ENCODE results near the gene HRH2.
"Not testable (repeated sequence)": the region's sequence is repeated elsewhere in the genome, so short reads cannot be mapped to it uniquely, and the experiment has no call there.

HRH2 gene

GRCh38 chr5:175750511-175750931 is 92.7 kb downstream of the HRH2 start:
- Mint-ChIP-seq H3K9me3 (no peaks in the 10 kb centered on the region), H3K27ac (no peak overlapping the region), H3K36me3 (ENCODE audit: low read depth) (no peaks in the 10 kb centered on the region), H3K4me3 (no peak overlapping the region), H3K27me3 (ENCODE audit: low read depth) (peaks cover 55% of the 10 kb centered on the region), H3K4me1 (no peaks in the 10 kb centered on the region)
- TF ChIP-seq CTCF (IDR thresholded peaks at IDR 0.05; ENCODE audit: unreplicated experiment in 3 of 3): no peak

GRCh38 chr5:175751369-175751768 is 93.5 kb downstream of the HRH2 start:
- H3K4me3 Mint-ChIP-seq: no peak overlapping the region
- no peaks in the 10 kb centered on the region for H3K9me3 Mint-ChIP-seq
- H3K27ac Mint-ChIP-seq: no peak overlapping the region
- no peak for TF ChIP-seq CTCF (IDR thresholded peaks at IDR 0.05; ENCODE audit: unreplicated experiment in 3 of 3)
- H3K4me1 Mint-ChIP-seq: no peaks in the 10 kb centered on the region
- no peaks in the 10 kb centered on the region for H3K36me3 Mint-ChIP-seq (ENCODE audit: low read depth)
- H3K27me3 Mint-ChIP-seq (ENCODE audit: low read depth): peaks cover 56% of the 10 kb centered on the region

- H3K36me3 Mint-ChIP-seq (ENCODE audit: low read depth): no peaks in the 10 kb centered on the region
- no peaks in the 10 kb centered on the region for H3K4me1 Mint-ChIP-seq
- no peak overlapping the region for H3K4me3 Mint-ChIP-seq
- TF ChIP-seq CTCF (IDR thresholded peaks at IDR 0.05; ENCODE audit: unreplicated experiment in 3 of 3): no peak
- peaks cover 47% of the 10 kb centered on the region for H3K27me3 Mint-ChIP-seq (ENCODE audit: low read depth)
- no peaks in the 10 kb centered on the region for H3K9me3 Mint-ChIP-seq
- no peak overlapping the region for H3K27ac Mint-ChIP-seq
Measured at GRCh38 chr5:175752826-175753535, 95.1 kb downstream of the HRH2 start.

- TF ChIP-seq CTCF (IDR thresholded peaks at IDR 0.05; ENCODE audit: unreplicated experiment in 3 of 3): no peak
- Mint-ChIP-seq H3K9me3 (no peaks in the 10 kb centered on the region), H3K4me3 (no peak overlapping the region), H3K27ac (no peak overlapping the region), H3K4me1 (no peaks in the 10 kb centered on the region), H3K27me3 (ENCODE audit: low read depth) (peaks cover 45% of the 10 kb centered on the region), H3K36me3 (ENCODE audit: low read depth) (no peaks in the 10 kb centered on the region)
Measured at GRCh38 chr5:175753536-175754402, 95.9 kb downstream of the HRH2 start.

- not testable (repeated sequence) for H3K4me3 Mint-ChIP-seq; H3K4me1 Mint-ChIP-seq; H3K36me3 Mint-ChIP-seq (ENCODE audit: low read depth); H3K9me3 Mint-ChIP-seq; H3K27ac Mint-ChIP-seq
- H3K27me3 Mint-ChIP-seq (ENCODE audit: low read depth): peaks cover 15% of the 10 kb centered on the region
Measured at GRCh38 chr5:175759991-175760390, 102.1 kb downstream of the HRH2 start.

All from nephron (organoid).